Endothelial cell of umbilical vein (primary cell): ENCODE results near the gene IL22RA2. TPM values are rescaled to one million over a fixed set of nuclear protein-coding genes. Genes with fewer than 3 reads are reported as not detected.

Source experiments
- BruUV-seq: library from RNA; stranded (reverse); fragments of 400-500 nt; replicated peaks from 2 replicates; lab custom pipeline; 2021; lab: Mats Ljungman, UMichigan
- CTCF ChIA-PET: fragments of 300-600, 350-600 bp; sonication (Branson Sonifier 250); formaldehyde crosslinking; loops from one replicate; lab custom pipeline; 2021; ENCODE audit warnings: antibody characterized with exemption, inconsistent platforms; lab: Charles Lee
- POLR2A ChIA-PET: fragments of 300-600, 350-600 bp; sonication (Branson Sonifier 250); formaldehyde crosslinking; loops from one replicate; lab custom pipeline; 2021; ENCODE audit warnings: antibody characterized with exemption, inconsistent platforms; lab: Charles Lee
- DNase-seq: peaks from one replicate; pipeline ENCODE4 v3.0.0-alpha.2; 2011; ENCODE audit warnings: low read depth, low spot score
- FAIRE-seq: peaks from 2 replicates; lab custom pipeline; 2011; peaks lifted over from hg19 to GRCh38; lab: Jason Lieb, UNC
- H2AFZ ChIP-seq: 2 replicates; pipeline ENCODE4 v1.6.0; 2012; ENCODE audit warnings: low read depth, low read length, control low read depth, inconsistent platforms
- H3K27ac ChIP-seq: 2 replicates; pipeline ENCODE4 v1.5.1; 2011; ENCODE audit warnings: low read depth, mild to moderate bottlenecking, control low read depth, low read length, moderate library complexity; ENCODE audit not compliant: insufficient read depth
- H3K27me3 ChIP-seq, 2 experiments: 2 replicates each; pipeline versions ENCODE4 v1.6.0 to v1.6.1; 2011; ENCODE audit warnings: low read length in 2 of 2, mixed read lengths in 1 of 2; ENCODE audit not compliant: control insufficient read depth in 2 of 2, insufficient read depth in 2 of 2
- H3K36me3 ChIP-seq, 2 experiments: 2 replicates in 1 of 2; 3 replicates in 1 of 2; pipeline ENCODE4 v1.5.1; 2011; ENCODE audit warnings: low read length in 2 of 2, mild to moderate bottlenecking in 1 of 2, moderate library complexity in 1 of 2; ENCODE audit not compliant: control insufficient read depth in 2 of 2, insufficient read depth in 2 of 2; ENCODE audit errors: extremely low read depth in 1 of 2
- H3K4me1 ChIP-seq: 3 replicates; pipeline ENCODE4 v1.5.1; 2011; ENCODE audit warnings: mild to moderate bottlenecking, low read length; ENCODE audit not compliant: control insufficient read depth, insufficient read depth; ENCODE audit errors: extremely low read depth
- H3K4me2 ChIP-seq: 2 replicates; pipeline ENCODE4 v1.6.1; 2011; ENCODE audit warnings: low read length, control low read depth, mixed read lengths; ENCODE audit not compliant: insufficient read depth
- H3K4me3 ChIP-seq, 3 experiments: fragments of 200-600 bp in 1 of 3; sonication (generic), shearing (Covaris generic) in 1 of 3; replicated peaks in 1 of 3; 2 replicates each; pipeline ENCODE4 v1.5.1; 2011 to 2016; ENCODE audit warnings: control low read depth in 3 of 3, low read length in 3 of 3, mild to moderate bottlenecking in 2 of 3, inconsistent platforms in 1 of 3, low read depth in 1 of 3, moderate library complexity in 1 of 3; ENCODE audit not compliant: insufficient read depth in 1 of 3
- H3K79me2 ChIP-seq: 2 replicates; pipeline ENCODE4 v1.6.0; 2012; ENCODE audit warnings: low read length, inconsistent platforms; ENCODE audit not compliant: control insufficient read depth, insufficient read depth
- H3K9ac ChIP-seq: replicated peaks from 2 replicates; pipeline ENCODE3; 2011; ENCODE audit warnings: low read length, control low read depth; ENCODE audit not compliant: insufficient read depth; ENCODE audit errors: extremely low read depth
- H3K9me1 ChIP-seq: replicated peaks from 3 replicates; pipeline ENCODE4 v1.6.0; 2011; ENCODE audit warnings: mild to moderate bottlenecking, low read length; ENCODE audit not compliant: control insufficient read depth, insufficient read depth; ENCODE audit errors: extremely low read depth
- H3K9me3 ChIP-seq: replicated peaks from 2 replicates; pipeline ENCODE4 v1.5.1; 2012; ENCODE audit warnings: low read length, inconsistent platforms; ENCODE audit not compliant: control insufficient read depth, insufficient read depth
- H4K20me1 ChIP-seq: replicated peaks from 2 replicates; pipeline ENCODE3; 2011; ENCODE audit warnings: mild to moderate bottlenecking, low read length; ENCODE audit not compliant: control insufficient read depth, insufficient read depth; ENCODE audit errors: extremely low read depth
- EZH2 ChIP-seq: IDR thresholded peaks from 2 replicates; pipeline ENCODE4 v1.6.1; 2012; ENCODE audit warnings: borderline replicate concordance, low read depth, mild to moderate bottlenecking, moderate library complexity, low read length, inconsistent platforms; ENCODE audit not compliant: severe bottlenecking
- FOS ChIP-seq: IDR thresholded peaks from 2 replicates; pipeline ENCODE4 v1.6.1; 2011; ENCODE audit warnings: mild to moderate bottlenecking, low read length, moderate library complexity, borderline replicate concordance; ENCODE audit not compliant: insufficient read depth
- GATA2 ChIP-seq: IDR thresholded peaks from 2 replicates; pipeline ENCODE4 v1.7.0; 2011; ENCODE audit warnings: low read depth, mild to moderate bottlenecking, moderate library complexity, mixed read lengths, low read length; ENCODE audit not compliant: insufficient read length, insufficient read depth
- JUN ChIP-seq: IDR thresholded peaks from 2 replicates; pipeline ENCODE4 v1.6.1; 2011; ENCODE audit warnings: borderline replicate concordance, low read depth; ENCODE audit not compliant: insufficient read length, insufficient read depth
- MYC ChIP-seq: IDR thresholded peaks from one replicate; pipeline ENCODE4 v1.6.1; 2011; ENCODE audit warnings: mild to moderate bottlenecking, low read depth, low read length
- POLR2A ChIP-seq: IDR thresholded peaks from 2 replicates; pipeline ENCODE4 v1.6.1; 2012; ENCODE audit warnings: low read depth, mild to moderate bottlenecking, control low read depth, low read length
- POLR2AphosphoS5 ChIP-seq: IDR thresholded peaks from 2 replicates; pipeline ENCODE4 v1.6.1; 2012; ENCODE audit warnings: low read depth, mild to moderate bottlenecking, control low read depth, low read length, moderate library complexity; ENCODE audit not compliant: insufficient read depth
- dilution Hi-C: fragments of 300-500 bp; cut with MboI; formaldehyde crosslinking; loops from one replicate; pipeline ENCODE4 v1.15.0; 2019; ENCODE audit warnings: low sequenced_read_pairs; ENCODE audit not compliant: extremely low pct_ligation_motif_present
- intact Hi-C: fragments of 100-400 bp; cut with micrococcal nuclease; formaldehyde crosslinking; loops from one replicate; pipeline ENCODE4 v1.10.0; 2022
- polyA plus RNA-seq, 4 experiments: library from polyadenylated mRNA; depleted of rRNA in 3 of 4; stranded (reverse) in 3 of 4; unstranded in 1 of 4; fragments of >200 nt; gene quantifications; 2 replicates each; pipeline versions ENCODE4 v1.2.1 to v1.2.3, GENCODE V29; 2011 to 2012; ENCODE audit warnings: missing spikeins in 1 of 4
- total RNA-seq: library from RNA; stranded (reverse); gene quantifications from 2 replicates; pipeline ENCODE4 v1.2.3, GENCODE V29; 2021
- TF ChIP-seq, protein P1 (sequence below), 2 donors: IDR thresholded peaks; 1 replicate in 1 of 2; 2 replicates in 1 of 2; pipeline ENCODE4 v1.5.1; 2011; ENCODE audit warnings: low read length in 2 of 2, mild to moderate bottlenecking in 2 of 2, moderate library complexity in 2 of 2, control low read depth in 1 of 2, inconsistent platforms in 1 of 2, low read depth in 1 of 2; ENCODE audit not compliant: insufficient read depth in 1 of 2; ENCODE audit errors: extremely low read depth in 1 of 2
- TF ChIP-seq, protein P2 (sequence below): IDR thresholded peaks from 2 replicates; pipeline ENCODE4 v1.6.1; 2011; ENCODE audit not compliant: insufficient read depth, insufficient read length

Gene IL22RA2
- total and polyA plus RNA-seq, 2 donors (not counting 3 experiments of a cell fraction or from before 2014, with no cell fraction given), result not detected

- Histone ChIP-seq H3K79me2 (no peaks in the 10 kb centered on the region), H3K4me2 (no peak overlapping the region), H3K4me1 (no peaks in the 10 kb centered on the region), H3K27me3 (no peaks in the 10 kb centered on the region), H4K20me1 (no peaks in the 10 kb centered on the region), H2AFZ (no peak overlapping the region), H3K4me3 (no peak overlapping the region), H3K9me3 (no peaks in the 10 kb centered on the region), H3K9ac (no peak overlapping the region), H3K9me1 (no peaks in the 10 kb centered on the region), H3K27ac (no peak overlapping the region), H3K36me3 (no peaks in the 10 kb centered on the region)
- BruUV-seq, result no TSS peak
- intact Hi-C loops, result no loop called here
- TF ChIP-seq, protein P1, sequence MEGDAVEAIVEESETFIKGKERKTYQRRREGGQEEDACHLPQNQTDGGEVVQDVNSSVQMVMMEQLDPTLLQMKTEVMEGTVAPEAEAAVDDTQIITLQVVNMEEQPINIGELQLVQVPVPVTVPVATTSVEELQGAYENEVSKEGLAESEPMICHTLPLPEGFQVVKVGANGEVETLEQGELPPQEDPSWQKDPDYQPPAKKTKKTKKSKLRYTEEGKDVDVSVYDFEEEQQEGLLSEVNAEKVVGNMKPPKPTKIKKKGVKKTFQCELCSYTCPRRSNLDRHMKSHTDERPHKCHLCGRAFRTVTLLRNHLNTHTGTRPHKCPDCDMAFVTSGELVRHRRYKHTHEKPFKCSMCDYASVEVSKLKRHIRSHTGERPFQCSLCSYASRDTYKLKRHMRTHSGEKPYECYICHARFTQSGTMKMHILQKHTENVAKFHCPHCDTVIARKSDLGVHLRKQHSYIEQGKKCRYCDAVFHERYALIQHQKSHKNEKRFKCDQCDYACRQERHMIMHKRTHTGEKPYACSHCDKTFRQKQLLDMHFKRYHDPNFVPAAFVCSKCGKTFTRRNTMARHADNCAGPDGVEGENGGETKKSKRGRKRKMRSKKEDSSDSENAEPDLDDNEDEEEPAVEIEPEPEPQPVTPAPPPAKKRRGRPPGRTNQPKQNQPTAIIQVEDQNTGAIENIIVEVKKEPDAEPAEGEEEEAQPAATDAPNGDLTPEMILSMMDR (IDR thresholded peaks at IDR 0.05; ENCODE audit: extremely low read depth in 1 of 2, insufficient read depth in 1 of 2, low read depth in 1 of 2, low read length in 2 of 2), result no peak
- no peak for TF ChIP-seq FOS
- TF ChIP-seq POLR2A, result no peak
- no peak for TF ChIP-seq POLR2AphosphoS5
- TF ChIP-seq, protein P2, sequence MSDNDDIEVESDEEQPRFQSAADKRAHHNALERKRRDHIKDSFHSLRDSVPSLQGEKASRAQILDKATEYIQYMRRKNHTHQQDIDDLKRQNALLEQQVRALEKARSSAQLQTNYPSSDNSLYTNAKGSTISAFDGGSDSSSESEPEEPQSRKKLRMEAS, result no peak
- no peak for TF ChIP-seq EZH2
- TF ChIP-seq JUN, result no peak
- no peak for TF ChIP-seq GATA2
- TF ChIP-seq MYC, result no peak
- no peak for FAIRE-seq
- ChIA-PET POLR2A (no interaction called here), CTCF (interaction anchor here (1.5 kb wide), 3 partner anchors 17 to 199 kb away, joined by 4 to 8 read pairs (median 6); no protein-coding TSS in a partner anchor)
- dilution Hi-C loops, result no loop called here
- peak; percentile 14 for DNase-seq
Measured at GRCh38 chr6:137115658-137116057, 57.8 kb downstream of the IL22RA2 start.
